ENCODE data around the gene STAU1.

The STAU1 gene

GRCh38 chr20:49115564-49115963 is 72.6 kb downstream of the STAU1 start:
- no peak for TF ChIP-seq CTCF (IDR thresholded peaks at IDR 0.05)

GRCh38 chr20:49112596-49113274 is 75.4 kb downstream of the STAU1 start:
- TF ChIP-seq CTCF (IDR thresholded peaks at IDR 0.05) = no peak

GRCh38 chr20:49110767-49111694 is 77.1 kb downstream of the STAU1 start:
- TF ChIP-seq CTCF (IDR thresholded peaks at IDR 0.05) = no peak

- TF ChIP-seq CTCF (IDR thresholded peaks at IDR 0.05) = no peak
These were observed 81.8 kb downstream of the STAU1 start for GRCh38 chr20:49106328-49106727.

- TF ChIP-seq CTCF (IDR thresholded peaks at IDR 0.05) = no peak
These were observed 83.8 kb downstream of the STAU1 start for GRCh38 chr20:49104365-49104648.

- no peak for TF ChIP-seq CTCF (IDR thresholded peaks at IDR 0.05)
These were observed 84.3 kb downstream of the STAU1 start for GRCh38 chr20:49103647-49104364.

- no peak for TF ChIP-seq CTCF (IDR thresholded peaks at IDR 0.05)
These were observed 85.1 kb downstream of the STAU1 start for GRCh38 chr20:49103019-49103418.
